ENCODE measurements around the gene XRCC2. TPM values are rescaled to one million over a fixed set of nuclear protein-coding genes. Genes with fewer than 3 reads are reported as not detected.
A peak's percentile ranks its signal among the peaks of the same experiment; 100 is the strongest.
"Not testable (repeated sequence)": the region's sequence is repeated elsewhere in the genome, so short reads cannot be mapped to it uniquely, and the experiment has no call there.

The XRCC2 gene
- total RNA-seq: 10 to 100 TPM in 2 of 8 experiments, 1 to 10 TPM in 3, under 1 TPM in 3; 0.20 to 11.4 (median 1.2) TPM

DNA sequence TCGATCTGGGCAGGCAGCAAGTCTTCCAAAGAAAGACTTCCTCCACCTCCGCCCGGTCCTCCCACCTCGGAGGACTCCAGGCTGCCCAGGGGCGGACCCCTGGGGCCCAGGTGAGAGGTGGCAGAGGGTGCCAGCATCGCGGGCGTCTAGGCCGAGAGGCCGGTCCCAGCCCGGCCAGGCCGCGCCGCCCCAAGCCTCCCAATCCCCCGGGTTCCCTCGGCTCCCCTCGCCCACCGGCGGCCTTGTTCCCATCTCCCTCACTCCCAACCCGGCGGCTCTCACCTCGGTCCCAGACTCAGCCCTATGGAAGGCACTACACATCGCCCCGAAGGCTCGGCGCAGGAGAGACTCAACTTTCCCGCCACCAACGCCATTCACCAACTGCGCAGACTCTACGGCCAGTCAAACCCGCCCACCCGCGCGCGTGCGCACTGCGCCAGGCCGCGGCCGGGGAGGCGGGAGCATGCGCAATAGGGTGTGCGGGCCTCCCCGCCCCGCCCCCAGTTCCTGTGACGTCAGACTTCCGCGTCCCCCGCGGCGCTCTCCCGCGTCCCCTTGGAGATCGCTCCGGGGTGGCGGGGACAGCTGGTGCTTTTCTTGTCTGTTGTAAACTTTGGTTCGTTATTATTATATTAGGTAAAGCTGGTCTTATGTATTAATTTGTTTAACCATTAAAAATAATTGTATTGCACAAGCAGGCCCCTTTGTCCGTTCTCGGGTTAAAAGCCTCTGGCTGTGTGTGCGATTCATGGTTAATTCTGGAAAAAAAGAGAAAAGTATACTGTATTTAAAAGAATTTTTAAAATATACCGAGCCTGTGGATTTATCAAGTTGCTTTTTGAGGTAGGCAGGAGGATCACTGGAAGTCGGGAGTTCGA is at the start of gene XRCC2:
TSS of gene XRCC2 (minus strand) at position 383 of the 878 bp plus-strand sequence. CDS start at position 321, 62 bp downstream.
- in situ Hi-C loops (cut with MboI; ENCODE audit: low pct_unique_long_range_greater_than_20kb in 2 of 9, low sequenced_read_pairs in 9 of 9, unreplicated experiment in 9 of 9): loop anchor here in 1 of 9 experiments (25.0 kb wide), 1 partner anchor 214 kb away; no protein-coding TSS in a partner anchor
- WGBS, 10 experiments: 0 to 50% (median 19%) methylated on average over 2 to 8 of the region's 63 CpGs; no CpG with 5 or more reads in 1 of the 10 experiments
- H3K27ac ChIP-seq: peak within 1 kb of the TSS; percentile 65 to 70
- peaks cover 0 to 10% of the 10 kb centered on the region in 2 donors for H3K4me1 ChIP-seq (replicated peaks in 1 of 2)
- ATAC-seq (replicated peaks in 6 of 8): peak; percentile 97 to 99 (median 99)
- peak within 1 kb of the TSS; percentile 47 to 65 (median 54) for H3K4me3 ChIP-seq

DNA sequence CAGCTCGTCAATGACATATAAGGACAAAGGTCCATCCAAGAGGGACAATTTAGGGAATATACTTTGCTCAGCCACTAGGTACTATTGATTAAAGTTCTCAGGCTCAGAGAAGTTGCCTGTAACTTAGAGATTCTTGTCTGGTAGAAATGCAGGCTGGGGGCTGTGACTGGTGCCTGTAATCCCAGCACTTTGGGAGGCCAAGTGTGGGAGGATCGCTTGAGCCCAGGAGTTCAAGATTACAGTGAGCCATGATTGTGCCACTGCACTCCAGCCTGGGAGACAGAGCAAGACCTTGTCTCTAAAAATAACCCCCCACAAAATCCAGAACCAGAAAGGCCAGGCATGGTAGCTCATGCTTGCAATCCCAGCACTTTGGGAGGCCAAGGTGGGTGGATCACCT is 47.4 kb upstream of the XRCC2 start:
- ATAC-seq (replicated peaks in 6 of 8): no peak
- no peaks in the 10 kb centered on the region for H3K4me1 ChIP-seq (replicated peaks in 1 of 2)
- H3K4me3 ChIP-seq: no peak overlapping the region
- no peak overlapping the region for H3K27ac ChIP-seq
- in situ Hi-C loops (cut with MboI; ENCODE audit: low pct_unique_long_range_greater_than_20kb in 2 of 9, low sequenced_read_pairs in 9 of 9, unreplicated experiment in 9 of 9): loop anchor here in 1 of 9 experiments (25.0 kb wide), 1 partner anchor 386 kb away; no protein-coding TSS in a partner anchor
- 20 to 100% (median 84%) methylated on average over 1 to 2 of the region's 2 CpGs for WGBS, 10 experiments

DNA sequence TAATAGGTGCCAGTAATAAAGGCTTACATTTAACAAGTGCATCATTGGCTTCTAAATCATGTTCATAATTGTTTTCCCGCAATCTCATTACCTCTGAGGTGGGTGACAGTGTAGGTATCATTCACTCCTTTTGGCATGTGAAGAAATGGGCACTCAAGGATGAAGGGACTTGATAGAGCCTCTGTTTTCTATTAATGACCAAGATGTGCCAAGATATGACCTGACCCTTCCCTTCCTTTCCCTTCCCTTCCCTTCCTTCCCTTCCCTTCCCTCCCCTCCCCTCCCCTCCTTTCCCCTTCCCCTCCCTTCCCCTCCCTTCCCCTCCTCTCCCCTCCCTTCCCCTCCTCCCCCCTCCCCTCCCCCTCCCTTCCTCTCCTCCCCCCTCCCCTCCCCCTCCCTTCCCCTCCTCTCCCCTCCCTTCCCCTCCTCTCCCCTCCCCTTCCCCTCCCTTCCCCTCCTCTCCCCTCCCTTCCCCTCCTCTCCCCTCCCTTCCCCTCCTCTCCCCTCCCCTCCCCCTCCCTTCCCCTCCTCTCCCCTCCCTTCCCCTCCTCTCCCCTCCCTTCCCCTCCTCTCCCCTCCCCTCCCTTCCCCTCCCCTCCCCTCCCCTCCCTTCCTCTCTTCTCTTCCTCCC is 36.6 kb upstream of the XRCC2 start:
- H3K4me3 ChIP-seq: not testable (repeated sequence)
- WGBS, 10 experiments: 83 to 89% methylated on average over 1 of the region's 1 CpG; no CpG with 5 or more reads in 8 of the 10 experiments
- in situ Hi-C loops (cut with MboI; ENCODE audit: low pct_unique_long_range_greater_than_20kb in 2 of 9, low sequenced_read_pairs in 9 of 9, unreplicated experiment in 9 of 9): loop anchor here in 1 of 9 experiments (25.0 kb wide), 1 partner anchor 375 kb away; no protein-coding TSS in a partner anchor

DNA sequence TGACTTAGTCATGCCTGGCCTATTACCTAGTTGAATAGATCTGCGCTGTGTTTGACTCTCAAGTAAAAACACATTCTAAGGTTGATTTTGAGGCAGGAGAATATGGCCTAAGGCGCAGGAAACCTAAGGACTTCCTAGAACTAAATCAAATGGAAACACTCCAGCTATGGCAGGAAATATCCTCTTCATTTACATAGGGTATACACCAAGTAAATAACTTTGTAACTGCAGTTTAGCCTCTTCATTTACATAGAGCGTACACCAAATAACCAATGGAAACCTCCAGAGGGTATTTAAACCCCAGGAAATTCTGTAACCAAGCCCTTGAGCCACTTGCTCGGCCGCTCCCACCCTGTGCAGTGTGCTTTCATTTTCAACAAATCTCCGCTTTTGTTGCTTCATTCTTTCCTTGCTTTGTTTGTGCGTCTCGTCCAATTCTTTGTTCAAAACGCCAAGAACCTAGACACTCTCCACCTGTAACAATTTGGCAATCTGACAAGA is 35.6 kb upstream of the XRCC2 start:
- peaks cover 0 to 10% of the 10 kb centered on the region in 2 donors for H3K4me1 ChIP-seq (replicated peaks in 1 of 2)
- no peak for ATAC-seq (replicated peaks in 6 of 8)
- in situ Hi-C loops (cut with MboI; ENCODE audit: low pct_unique_long_range_greater_than_20kb in 2 of 9, low sequenced_read_pairs in 9 of 9, unreplicated experiment in 9 of 9): loop anchor here in 1 of 9 experiments (25.0 kb wide), 1 partner anchor 374 kb away; no protein-coding TSS in a partner anchor
- no peak overlapping the region for H3K4me3 ChIP-seq
- WGBS, 10 experiments: 83 to 100% (median 92%) methylated on average over 2 to 9 of the region's 9 CpGs
- no peak overlapping the region for H3K27ac ChIP-seq

More for the DNA sequence above, 36.6 kb upstream of the XRCC2 start:
- not testable (repeated sequence) for H3K4me1 ChIP-seq (replicated peaks in 1 of 2); ATAC-seq (replicated peaks in 6 of 8); H3K27ac ChIP-seq

DNA sequence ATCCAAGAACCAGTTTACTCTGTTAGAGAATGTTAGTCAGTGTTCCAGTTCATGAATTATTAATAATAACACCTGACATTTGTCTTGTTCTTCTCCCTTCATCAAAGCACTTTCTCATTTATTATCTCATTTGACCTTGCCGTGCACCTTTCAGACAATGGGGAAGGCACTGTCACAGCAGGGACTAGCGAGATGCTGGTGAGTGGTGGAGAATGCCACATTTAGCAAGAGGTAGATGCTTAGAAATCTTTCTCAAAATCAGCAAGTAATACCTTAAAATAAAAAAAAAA is 34.2 kb upstream of the XRCC2 start:
- ATAC-seq (replicated peaks in 6 of 8): peak in 5 of 8 experiments; percentile 28 to 54 (median 52)
- Histone ChIP-seq H3K27ac (peak overlapping the region in 1 of 2 donors; percentile 19), H3K4me1 (replicated peaks in 1 of 2) (peaks cover 0 to 10% of the 10 kb centered on the region in 2 donors), H3K4me3 (no peak overlapping the region)
- in situ Hi-C loops (cut with MboI; ENCODE audit: low pct_unique_long_range_greater_than_20kb in 2 of 9, low sequenced_read_pairs in 9 of 9, unreplicated experiment in 9 of 9): loop anchor here in 1 of 9 experiments (25.0 kb wide), 1 partner anchor 373 kb away; no protein-coding TSS in a partner anchor
- WGBS, 10 experiments: 13 to 100% (median 50%) methylated on average over 1 to 2 of the region's 2 CpGs; no CpG with 5 or more reads in 1 of the 10 experiments

DNA sequence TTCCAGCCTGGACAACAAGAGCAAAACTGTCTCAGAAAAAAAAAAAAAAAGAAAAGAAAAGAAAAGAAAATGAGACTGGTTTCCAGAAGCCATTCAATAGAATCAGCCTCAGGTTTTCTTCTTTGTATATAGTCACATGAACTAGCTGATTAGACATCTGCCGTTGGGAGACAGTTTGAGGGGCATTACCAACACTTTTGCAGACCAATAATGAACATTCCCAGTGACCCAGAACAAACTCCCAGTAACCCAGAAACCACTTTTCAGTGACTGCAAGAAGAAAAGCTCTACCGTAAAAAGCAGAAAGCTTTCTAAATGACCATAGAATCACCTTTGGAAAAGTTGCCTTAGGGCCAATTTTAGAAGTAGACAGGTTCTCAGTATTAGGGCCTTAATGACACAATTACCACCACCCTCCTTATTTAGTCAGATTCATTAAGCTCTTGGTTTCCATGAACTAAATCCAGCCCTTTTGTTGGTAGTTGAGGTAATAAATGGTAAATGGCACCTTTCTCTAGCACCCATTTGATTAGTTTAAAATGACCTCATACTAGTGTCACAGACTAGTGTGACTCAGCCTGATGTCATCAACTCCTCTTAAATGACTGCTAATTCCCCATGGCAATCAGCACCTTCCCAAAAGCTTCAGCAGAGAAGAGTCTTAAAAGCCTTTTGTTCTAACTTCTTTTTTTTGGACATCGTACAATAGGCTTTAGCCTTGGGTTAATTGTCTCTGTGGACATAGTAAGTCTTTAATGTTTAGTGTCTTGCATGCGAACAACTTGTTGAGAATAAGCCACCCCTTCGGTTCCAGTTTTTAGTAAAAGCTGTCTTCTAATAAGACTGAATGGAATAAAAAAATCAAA is 33.6 kb upstream of the XRCC2 start:
- in situ Hi-C loops (cut with MboI; ENCODE audit: low pct_unique_long_range_greater_than_20kb in 2 of 9, low sequenced_read_pairs in 9 of 9, unreplicated experiment in 9 of 9): loop anchor here in 1 of 9 experiments (25.0 kb wide), 1 partner anchor 372 kb away; no protein-coding TSS in a partner anchor
- H3K4me3 ChIP-seq: no peak overlapping the region
- ATAC-seq (replicated peaks in 6 of 8): peak in 5 of 8 experiments; percentile 82 to 91 (median 88)
- 26 to 72% (median 53%) methylated on average over 3 to 5 of the region's 5 CpGs for WGBS, 10 experiments
- peak overlapping the region in 1 of 2 donors; percentile 19 for H3K27ac ChIP-seq
- H3K4me1 ChIP-seq (replicated peaks in 1 of 2): peaks cover 0 to 10% of the 10 kb centered on the region in 2 donors

DNA sequence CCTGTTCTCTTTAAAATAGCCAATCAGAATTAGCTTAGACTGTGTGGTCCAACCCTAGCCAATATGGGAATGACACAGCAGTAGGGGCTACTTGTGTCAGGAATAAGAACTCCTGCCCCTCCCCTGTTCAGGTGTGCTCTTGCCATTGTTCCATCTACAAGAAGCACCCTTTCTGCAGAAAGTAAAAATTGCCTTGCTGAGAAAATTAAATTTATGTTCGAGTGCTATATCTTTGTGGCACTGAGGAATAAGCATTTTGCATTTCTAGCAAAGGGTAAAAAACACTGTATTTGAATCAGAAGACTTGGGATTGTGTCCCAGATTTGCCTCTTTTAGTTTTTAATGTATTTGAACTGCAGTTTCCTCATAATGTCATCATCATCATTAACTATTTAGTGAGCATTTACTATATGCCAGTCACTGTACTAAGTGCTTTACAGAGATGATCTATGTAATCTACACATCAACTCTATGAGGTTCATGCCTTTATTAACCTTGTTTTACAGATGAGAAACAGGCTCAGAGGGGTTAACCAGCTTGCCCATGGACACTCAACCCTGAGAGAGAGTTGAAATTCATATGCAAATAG is 28.9 kb upstream of the XRCC2 start:
- 36 to 100% (median 95%) methylated on average over 1 of the region's 1 CpG; no CpG with 5 or more reads in 4 of the 10 experiments for WGBS, 10 experiments
- no peak for ATAC-seq (replicated peaks in 6 of 8)
- Histone ChIP-seq H3K4me3 (no peak overlapping the region), H3K4me1 (replicated peaks in 1 of 2) (peaks cover 0 to 5% of the 10 kb centered on the region in 2 donors), H3K27ac (no peak overlapping the region)
- in situ Hi-C loops (cut with MboI; ENCODE audit: low pct_unique_long_range_greater_than_20kb in 2 of 9, low sequenced_read_pairs in 9 of 9, unreplicated experiment in 9 of 9): loop anchor here in 1 of 9 experiments (25.0 kb wide), 1 partner anchor 368 kb away; no protein-coding TSS in a partner anchor

DNA sequence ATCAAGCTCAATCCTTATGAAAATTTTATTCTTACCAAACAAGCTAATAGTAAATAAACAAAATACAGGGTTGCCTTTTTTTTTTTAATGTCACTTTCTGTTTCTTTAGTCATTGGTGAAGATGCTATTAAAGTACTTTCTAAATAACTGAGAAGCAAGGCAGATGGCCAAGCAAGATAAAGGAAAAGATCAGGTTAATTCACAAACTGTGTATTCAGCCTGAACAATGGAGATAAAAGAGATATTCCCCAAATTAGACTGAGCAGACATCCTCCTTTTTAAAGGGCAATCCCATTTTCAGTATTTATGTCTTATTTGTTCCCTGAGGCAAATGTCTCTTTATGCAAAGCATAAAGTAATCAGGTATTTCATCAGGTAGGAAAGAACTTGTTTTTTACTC is 23.1 kb upstream of the XRCC2 start:
- in situ Hi-C loops (cut with MboI; ENCODE audit: low pct_unique_long_range_greater_than_20kb in 2 of 9, low sequenced_read_pairs in 9 of 9, unreplicated experiment in 9 of 9): loop anchor here in 1 of 9 experiments (25.0 kb wide), 1 partner anchor 237 kb away; no protein-coding TSS in a partner anchor
- no peak overlapping the region for H3K4me3 ChIP-seq
- H3K27ac ChIP-seq: no peak overlapping the region
- no peaks in the 10 kb centered on the region for H3K4me1 ChIP-seq (replicated peaks in 1 of 2)
- no peak for ATAC-seq (replicated peaks in 6 of 8)

DNA sequence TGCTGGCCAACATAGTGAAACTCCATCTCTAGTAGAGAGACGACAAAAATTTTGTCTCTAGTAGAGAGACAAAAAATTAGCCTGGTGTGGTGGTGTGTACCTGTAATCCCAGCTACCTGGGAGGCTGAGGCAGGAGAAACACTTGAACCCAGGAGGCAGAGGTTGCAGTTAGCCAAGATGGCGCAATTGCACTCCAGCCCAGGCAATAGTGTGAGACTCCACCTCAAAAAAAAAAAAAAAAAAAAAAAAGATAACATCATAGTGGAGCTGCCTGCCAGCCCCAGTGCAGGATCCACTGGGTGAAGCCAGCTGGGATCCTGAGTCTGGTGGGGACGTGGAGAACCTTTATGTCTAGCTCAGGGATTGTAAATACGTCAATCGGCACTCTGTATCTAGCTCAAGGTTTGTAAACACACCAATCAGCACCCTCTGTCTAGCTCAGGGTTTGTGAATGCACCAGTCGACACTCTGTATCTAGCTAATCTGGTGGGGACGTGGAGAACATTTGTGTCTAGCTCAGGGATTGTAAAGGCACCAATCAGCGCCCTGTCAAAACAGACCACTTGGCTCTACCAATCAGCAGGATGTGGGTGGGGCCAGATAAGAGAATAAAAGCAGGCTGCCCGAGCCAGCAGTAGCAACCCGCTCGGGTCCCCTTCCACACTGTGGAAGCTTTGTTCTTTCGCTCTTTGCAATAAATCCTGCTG is 21.5 kb upstream of the XRCC2 start:
- in situ Hi-C loops (cut with MboI; ENCODE audit: low pct_unique_long_range_greater_than_20kb in 2 of 9, low sequenced_read_pairs in 9 of 9, unreplicated experiment in 9 of 9): loop anchor here in 1 of 9 experiments (25.0 kb wide), 1 partner anchor 235 kb away; no protein-coding TSS in a partner anchor
- ATAC-seq (replicated peaks in 6 of 8); H3K27ac ChIP-seq; H3K4me3 ChIP-seq; H3K4me1 ChIP-seq (replicated peaks in 1 of 2): not testable (repeated sequence)
- 42 to 100% (median 93%) methylated on average over 1 to 3 of the region's 12 CpGs; no CpG with 5 or more reads in 3 of the 10 experiments for WGBS, 10 experiments

DNA sequence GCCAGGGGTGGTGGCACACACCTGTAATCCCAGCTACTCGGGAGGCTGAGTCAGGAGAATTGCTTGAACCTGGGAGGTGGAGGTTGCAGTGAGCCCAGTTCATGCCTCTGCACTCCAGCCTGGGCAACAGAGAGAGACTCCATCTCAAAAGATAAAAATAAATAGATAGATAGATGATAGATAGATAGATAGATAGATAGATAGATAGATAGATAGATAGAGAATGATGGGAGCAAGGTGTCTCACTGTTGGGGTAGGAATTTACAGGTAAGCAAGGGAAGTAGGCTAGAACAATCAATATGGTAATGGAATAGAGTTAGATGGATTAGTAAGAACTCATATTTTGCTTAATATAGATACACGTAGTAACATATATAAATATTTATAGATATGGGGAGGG is 16.3 kb upstream of the XRCC2 start:
- 0 to 100% (median 63%) methylated on average over 1 to 2 of the region's 2 CpGs; no CpG with 5 or more reads in 2 of the 10 experiments for WGBS, 10 experiments
- not testable (repeated sequence) for ATAC-seq (replicated peaks in 6 of 8); H3K4me1 ChIP-seq (replicated peaks in 1 of 2); H3K27ac ChIP-seq; H3K4me3 ChIP-seq
- in situ Hi-C loops (cut with MboI; ENCODE audit: low pct_unique_long_range_greater_than_20kb in 2 of 9, low sequenced_read_pairs in 9 of 9, unreplicated experiment in 9 of 9): loop anchor here in 1 of 9 experiments (25.0 kb wide), 1 partner anchor 230 kb away; no protein-coding TSS in a partner anchor

DNA sequence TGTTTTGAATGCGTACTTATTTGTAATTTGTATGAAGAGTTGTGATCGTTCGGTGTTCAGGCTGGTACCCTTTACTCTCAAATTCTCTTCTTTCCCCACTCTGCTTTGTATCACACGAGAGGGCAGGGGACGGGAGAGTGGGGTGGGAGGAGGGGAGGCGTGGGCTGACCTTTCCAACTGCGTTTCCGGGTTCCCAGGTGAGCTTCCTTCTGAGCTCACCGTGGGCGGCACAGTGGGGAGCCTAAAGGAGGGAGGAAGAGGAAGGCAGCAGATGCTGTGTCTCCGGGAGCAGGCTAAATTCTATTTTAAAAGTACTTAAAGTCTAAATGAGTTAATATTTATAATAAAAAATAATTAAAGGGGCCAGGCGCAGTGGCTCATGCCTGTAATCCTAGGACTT is 7.4 kb upstream of the XRCC2 start:
- in situ Hi-C loops (cut with MboI; ENCODE audit: low pct_unique_long_range_greater_than_20kb in 2 of 9, low sequenced_read_pairs in 9 of 9, unreplicated experiment in 9 of 9): loop anchor here in 1 of 9 experiments (25.0 kb wide), 1 partner anchor 221 kb away; no protein-coding TSS in a partner anchor
- WGBS, 10 experiments: 72 to 100% (median 87%) methylated on average over 1 to 4 of the region's 12 CpGs; no CpG with 5 or more reads in 3 of the 10 experiments
- Histone ChIP-seq H3K4me3 (no peak overlapping the region), H3K27ac (no peak overlapping the region), H3K4me1 (replicated peaks in 1 of 2) (no peaks in the 10 kb centered on the region)
- no peak for ATAC-seq (replicated peaks in 6 of 8)
